Hematopoietic multipotent progenitor cell (in vitro differentiated cells): ENCODE data around the gene GNAS-AS1. TPM values are rescaled to one million over a fixed set of nuclear protein-coding genes. Genes with fewer than 3 reads are reported as not detected.

Source experiments
- DNase-seq, 3 donors: peaks; one replicate each; pipeline ENCODE4 v3.0.0-alpha.2; 2011 to 2015; ENCODE audit warnings: low read depth in 2 of 3, low spot score in 2 of 3
- small RNA-seq: library from RNA; depleted of rRNA; stranded (forward); fragments of <200 nt; gene quantifications from one replicate; pipeline ENCODE3, GENCODE V24; 2012
- total RNA-seq: library from RNA; depleted of rRNA; stranded (reverse); fragments of >200 nt; gene quantifications from one replicate; pipeline ENCODE4 v1.2.3, GENCODE V29; 2012

Gene GNAS-AS1
- total RNA-seq, 1 donor, result under 0.01 TPM

DNA sequence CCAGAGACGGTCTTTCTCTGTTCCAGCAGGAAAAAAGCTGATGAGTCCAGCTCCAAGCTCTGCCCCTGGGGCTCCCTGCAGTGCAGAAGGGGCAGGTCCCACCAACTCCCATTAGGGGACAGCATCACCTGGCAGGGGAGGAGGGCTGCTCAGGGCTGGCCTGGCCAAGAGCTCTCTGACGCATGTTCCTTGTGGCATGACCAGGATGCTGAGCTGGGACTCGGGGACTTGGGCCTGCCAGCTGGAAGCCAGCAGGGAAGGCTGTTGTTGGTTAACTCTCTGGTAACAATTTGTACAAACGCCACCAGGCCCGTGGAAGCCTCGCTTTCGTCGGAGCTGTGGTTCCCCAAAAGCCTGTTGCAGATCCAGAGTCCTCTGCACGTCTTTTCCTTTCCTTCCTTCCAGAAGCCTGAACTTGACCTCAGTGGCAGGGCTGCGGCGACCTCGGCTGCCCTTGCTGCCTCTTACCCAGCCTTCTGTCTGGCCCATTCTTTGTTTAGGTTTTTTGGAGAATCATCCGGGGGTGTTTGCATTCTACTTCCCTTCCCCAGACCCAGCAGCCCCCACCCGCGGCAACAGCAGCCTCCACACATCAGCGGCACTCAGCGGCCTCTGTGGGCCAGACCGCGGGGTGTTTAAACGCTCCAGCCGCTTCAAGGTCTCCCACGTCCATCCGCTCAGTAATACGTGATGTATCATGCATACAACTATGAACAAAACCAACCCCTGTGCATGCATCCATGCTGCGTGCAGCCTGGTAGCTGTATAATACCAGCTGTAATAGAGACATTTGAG, 63.3 kb downstream of the GNAS-AS1 start:
- DNase-seq, result no peak

DNA sequence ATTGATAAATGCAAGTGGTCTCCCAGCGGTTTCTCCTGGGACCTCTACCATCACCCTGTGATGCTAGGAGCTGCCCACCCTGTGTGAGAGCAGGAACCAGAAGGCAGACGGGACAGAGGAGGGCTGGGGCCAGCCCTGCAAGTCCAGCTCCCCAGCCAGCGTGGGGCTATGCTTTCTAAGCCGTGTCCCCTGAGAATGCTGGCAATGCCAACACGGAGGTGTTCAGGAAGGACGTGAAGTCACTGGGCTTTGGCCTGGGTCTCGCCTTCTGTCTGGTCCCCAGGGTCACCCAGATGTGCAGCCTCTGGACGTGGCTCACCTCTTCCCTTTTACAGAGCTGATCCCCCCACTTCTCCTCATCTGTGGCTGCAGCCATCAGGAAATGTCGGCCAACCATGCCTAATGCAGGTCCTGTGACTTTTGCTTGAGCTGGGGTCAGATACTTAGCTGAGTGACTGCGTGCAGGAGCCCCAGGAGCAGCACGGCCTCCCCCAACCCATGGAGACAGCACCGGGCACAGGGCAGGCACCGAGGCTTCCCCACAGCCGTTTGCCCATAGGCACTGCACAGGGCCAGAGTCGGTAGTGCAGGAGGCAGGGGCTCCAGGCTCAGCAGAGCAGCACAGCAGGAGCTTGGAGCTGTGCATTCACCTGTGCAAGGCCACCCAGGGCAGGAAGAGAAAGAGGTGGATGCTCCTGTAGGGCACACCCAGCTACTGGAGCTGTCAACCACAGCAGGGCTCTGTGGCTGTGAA, 66.2 kb downstream of the GNAS-AS1 start:
- no peak for DNase-seq

DNA sequence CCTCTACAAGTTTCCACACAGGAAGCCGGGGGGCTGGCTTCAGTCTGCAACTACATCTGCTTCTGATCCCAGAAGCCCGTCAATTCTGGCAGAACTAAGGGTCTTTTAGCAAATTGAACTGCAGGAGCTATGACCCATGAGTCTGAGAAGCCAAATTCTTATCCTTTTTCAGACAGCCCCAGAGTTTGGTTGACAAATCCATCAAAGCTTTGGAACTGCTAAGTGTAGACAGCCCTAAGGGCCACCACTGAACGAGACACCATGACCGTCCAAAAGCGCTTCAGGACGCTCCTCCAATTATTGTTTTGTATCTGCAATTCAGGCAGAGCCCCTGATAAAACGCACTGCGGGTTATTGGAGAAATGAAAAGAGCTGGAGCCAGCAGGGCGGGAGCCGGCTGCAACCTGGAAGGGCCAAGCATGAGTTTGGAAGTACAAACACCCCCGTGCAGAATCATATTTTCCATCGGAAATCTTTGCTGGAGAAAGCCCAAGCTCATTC, 67.1 kb downstream of the GNAS-AS1 start:
- no peak for DNase-seq

DNA sequence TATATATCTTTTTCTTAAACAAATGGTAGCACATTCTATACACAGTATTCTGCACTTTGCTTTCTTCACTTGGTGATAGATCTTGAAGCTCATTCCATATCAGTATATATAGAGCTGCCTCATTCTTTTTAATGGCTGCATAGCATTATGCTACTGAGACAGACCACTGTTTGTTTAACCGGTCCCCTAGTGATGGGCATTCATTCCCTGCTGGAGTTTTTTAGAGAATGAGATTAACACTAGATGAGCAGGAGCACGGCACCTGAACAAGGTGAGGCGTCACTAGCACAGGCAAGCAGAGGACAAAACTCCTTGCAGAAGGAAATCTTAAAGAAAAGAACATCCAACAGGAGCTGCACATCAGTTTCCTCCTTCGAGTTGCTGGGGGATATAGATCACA, 69.6 kb downstream of the GNAS-AS1 start:
- DNase-seq, result no peak

DNA sequence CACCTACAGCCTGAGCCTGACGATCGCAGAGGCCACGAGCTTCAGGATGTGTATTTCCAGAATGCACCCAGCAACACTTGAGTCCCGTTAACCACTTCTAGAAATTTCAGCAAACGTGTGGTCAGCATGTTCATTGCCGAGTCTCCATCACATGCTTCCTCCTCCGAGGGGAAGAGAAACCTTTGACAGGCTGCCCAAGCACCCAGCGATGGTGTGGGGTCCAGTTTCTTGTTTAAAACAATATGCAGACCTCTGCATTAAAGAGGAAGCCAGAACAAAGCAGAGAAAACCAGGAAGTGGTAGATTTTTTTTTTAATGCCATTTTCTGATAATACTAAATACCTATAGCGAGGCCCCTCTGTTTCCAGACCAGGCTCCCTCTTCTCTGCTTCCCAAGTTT, 71.9 kb downstream of the GNAS-AS1 start:
- DNase-seq, result no peak

DNA sequence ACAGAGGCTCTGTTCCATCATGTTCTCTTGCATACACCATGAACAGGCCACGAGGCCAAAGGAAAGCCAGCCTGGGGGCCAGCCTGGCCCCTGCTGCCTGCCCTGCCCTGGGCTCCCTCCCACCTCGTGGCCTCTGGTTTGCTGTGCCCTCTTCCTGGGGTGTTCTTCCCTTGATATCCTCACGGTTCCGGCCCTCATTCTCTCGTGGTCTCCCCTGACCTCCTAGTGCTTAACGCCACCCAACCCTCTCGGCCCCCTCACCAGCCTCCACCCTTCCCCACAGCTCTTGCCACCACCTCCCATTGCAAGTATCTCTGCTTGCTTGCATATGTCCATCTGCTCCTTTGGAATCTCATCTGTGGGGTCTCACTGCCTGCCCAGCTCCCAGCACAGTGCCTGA, 73.0 kb downstream of the GNAS-AS1 start:
- DNase-seq, result no peak

DNA sequence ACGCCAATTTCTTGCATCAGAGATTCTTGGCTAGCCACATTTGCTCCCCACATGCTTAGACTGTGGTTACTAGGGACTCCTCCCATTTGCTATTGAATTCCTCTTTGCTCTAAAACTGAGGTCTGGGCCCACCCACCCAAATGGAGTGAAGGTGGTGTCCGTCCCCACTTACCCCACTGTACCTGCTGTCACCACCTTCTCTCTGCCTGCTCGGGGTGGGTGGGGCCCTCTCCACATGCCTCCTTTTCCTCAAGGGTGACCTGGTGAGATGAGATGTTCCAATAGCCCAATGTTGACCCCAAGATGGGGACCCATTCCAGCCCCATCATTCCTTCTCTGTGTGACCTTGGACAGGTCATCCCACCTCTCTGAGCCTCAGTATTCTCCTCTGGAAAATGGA, 74.6 kb downstream of the GNAS-AS1 start:
- DNase-seq, result no peak

DNA sequence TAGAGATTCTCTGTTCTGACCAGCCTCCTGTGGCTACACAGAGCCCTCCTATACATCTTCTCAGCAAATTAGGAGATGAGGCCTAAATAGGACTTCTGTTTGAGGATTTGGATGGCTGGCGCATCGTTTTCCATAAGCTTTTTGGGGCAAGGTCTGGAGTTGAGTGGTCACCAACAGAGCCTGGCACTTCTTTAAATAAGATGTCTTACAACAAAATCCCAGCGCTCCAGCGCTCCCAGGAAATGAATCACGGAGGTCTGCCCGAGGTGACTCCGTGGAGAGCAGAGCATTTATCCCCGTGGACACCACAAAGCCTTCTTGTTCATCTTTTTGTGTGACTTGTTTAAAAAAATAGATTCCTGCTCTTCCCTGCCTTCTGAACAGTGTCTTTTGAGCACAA, 75.3 kb downstream of the GNAS-AS1 start:
- no peak for DNase-seq

DNA sequence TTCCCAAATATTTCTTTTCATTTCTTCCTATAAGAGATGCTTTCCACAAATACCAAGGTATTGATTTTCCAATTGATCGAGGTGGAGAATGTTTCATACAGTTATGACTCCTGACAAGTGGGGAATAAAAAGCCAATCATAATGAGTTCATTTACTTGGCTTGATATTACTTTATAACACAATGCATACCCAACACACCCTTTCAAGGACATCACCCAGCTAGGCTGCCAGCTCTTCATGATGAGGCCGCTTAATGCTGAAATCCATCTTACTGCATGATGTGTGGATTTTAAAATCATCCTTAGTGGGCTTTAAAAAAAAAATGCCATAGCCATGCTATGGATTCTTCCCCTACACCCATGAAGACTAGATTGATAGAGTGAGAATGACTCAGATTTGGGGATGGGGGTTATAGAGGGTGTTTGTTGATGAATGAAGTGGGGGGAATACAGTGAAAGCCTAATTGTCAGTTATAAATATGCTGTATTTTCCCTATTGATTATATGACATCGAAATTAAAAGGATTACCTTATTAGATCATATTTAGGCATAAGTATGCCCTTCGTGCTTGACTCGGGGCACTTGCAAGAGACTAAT, 75.9 kb downstream of the GNAS-AS1 start:
- no peak for DNase-seq

DNA sequence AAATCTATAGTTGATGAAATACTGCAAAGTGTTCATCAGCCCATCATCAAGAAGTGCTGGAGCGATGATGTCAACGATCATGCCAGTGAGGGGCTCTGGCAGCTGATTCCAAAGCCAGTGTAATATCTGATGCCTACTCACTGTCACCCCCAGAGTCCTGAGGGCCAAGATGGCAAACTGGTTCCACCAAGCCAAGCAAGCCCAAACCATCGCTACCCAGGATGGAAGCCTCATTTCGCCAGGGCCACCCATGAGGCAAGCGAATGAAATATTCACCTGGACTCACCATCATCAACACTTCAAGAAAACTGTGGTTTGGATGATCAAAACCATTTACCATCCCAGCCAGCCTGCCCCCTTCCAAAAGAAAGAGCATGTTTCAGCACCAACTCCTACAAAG, 76.5 kb downstream of the GNAS-AS1 start:
- DNase-seq, result no peak

DNA sequence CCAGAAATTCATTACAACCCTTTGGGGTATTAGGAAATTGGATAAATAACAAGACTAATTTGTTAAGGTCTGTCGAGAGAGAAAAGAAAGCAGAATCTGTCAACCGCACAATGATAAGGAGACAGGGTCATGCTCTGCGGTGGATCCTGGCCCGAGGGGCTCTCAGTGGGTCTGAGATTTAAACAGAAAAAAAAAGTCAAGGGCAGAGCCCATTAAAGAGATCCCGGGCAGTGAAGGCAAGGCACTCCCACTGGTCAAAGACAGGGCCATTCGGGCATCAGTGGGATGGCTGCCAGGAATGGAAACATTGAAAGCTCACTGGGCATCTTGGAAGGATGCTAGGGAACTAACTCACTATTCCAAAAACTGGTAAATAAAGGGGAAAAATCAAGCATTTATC, 77.9 kb downstream of the GNAS-AS1 start:
- DNase-seq, result no peak

Small RNAs within 50 kb of the gene (small RNA-seq; reads per million reads assigned to genes)
- gene MIR298, result not detected
- gene RF02127, result not detected
- gene RF02128, result not detected
- not detected for gene RF02130
- not detected for gene RF02131

Other genes starting within 250 kb of the GNAS-AS1 start
- 52.8 TPM for gene STX16, start 199.6 kb downstream of the GNAS-AS1 start, total RNA-seq
- 23.4 TPM for gene NPEPL1, start 158.1 kb downstream of the GNAS-AS1 start, total RNA-seq
- 940 TPM for gene GNAS, start 1.8 kb upstream of the GNAS-AS1 start, total RNA-seq
- gene NELFCD, start 130.4 kb upstream of the GNAS-AS1 start, total RNA-seq, result 54.9 TPM
- 91.0 TPM for gene CTSZ, start 156.4 kb upstream of the GNAS-AS1 start, total RNA-seq
- gene TUBB1, start 168.5 kb upstream of the GNAS-AS1 start, total RNA-seq, result 4.0 TPM
- 6.7 TPM for gene ATP5F1E, start 181.4 kb upstream of the GNAS-AS1 start, total RNA-seq
- gene PRELID3B, start 191.9 kb upstream of the GNAS-AS1 start, total RNA-seq, result 21.5 TPM